OCI-M2 (cell line): Measurements from ENCODE around the gene PTPRG.

Source experiments
- DNase-seq: peaks from one replicate; lab custom pipeline; 2025; ENCODE audit not compliant: unreplicated experiment; lab: John Stamatoyannopoulos, UW

The PTPRG gene

DNA sequence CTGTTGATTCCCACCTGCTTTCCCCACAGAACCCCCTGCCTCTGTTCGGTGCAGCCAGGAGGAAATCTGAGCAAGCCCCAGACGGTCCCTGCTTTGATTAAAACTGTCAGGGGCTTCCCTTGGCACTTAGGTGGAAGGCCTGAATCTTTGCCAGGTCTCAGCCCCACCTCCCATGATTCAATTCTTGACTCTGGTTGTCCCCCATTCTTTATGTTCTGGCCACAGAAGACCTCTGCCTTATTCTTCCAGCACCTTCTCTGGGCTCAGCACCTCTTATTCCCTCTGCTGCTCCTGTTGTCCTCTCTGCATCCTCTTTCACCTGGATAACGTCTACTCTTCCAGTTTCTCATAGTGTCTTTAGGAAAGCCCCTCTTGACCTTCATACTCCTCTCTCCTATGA, 349.4 kb downstream of the PTPRG start:
- DNase-seq, result no peak

DNA sequence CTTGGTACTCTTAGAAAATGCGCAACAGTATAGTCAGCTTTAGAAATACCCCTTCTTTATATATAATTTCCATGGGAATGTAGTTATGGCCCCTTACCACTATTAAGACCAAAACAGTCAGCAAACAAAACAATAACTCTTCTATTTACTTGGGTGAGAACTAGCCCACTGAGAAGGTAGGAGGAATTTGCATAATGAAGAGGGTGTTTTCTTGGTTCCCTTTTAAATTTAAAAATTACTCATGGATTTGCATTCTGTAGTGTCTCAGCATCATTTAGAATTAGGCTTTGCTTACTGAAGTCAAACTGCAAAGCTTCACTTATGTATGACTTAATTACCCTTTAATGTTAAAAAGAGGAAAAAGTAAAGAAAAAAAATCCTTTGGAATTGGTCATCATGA, 350.8 kb downstream of the PTPRG start:
- DNase-seq, result no peak

DNA sequence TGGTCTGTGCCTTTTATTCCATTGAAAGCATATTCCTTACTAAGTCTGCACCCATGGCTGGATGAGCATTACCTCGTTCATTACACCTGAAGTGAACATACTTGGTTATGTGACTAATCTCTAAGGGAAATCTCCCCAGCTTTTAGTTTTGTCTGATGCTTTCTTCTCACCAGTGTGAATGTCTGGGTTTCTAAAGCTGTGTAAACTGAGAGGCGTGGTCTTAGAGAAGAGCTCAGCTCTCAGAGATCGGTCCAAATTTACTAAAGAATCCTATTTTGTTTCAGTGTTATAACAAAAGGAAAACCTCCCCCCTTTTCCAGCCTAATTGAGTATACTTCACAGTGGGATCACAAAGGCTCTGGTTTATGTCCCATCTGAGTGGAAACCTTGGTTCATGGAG, 352.3 kb downstream of the PTPRG start:
- no peak for DNase-seq

DNA sequence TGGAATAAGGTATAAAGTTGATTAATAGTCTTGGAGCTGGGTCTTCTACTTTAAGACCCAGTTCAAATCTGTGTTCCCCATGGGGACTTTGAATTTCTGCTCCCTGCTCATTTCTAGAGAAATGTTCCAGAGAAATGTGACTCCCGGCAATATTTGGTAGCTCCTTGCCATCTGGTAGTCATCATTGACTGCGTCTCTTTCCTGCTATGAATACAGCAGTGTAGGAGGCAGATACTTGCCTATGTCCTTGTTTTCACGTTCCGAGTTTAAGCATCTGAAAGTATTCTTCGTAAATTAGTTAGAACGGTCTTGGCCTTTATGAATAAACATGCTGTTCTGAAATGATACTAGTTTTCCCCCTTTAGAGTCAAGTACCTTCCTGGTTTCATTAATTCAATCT, 352.9 kb downstream of the PTPRG start:
- no peak for DNase-seq

DNA sequence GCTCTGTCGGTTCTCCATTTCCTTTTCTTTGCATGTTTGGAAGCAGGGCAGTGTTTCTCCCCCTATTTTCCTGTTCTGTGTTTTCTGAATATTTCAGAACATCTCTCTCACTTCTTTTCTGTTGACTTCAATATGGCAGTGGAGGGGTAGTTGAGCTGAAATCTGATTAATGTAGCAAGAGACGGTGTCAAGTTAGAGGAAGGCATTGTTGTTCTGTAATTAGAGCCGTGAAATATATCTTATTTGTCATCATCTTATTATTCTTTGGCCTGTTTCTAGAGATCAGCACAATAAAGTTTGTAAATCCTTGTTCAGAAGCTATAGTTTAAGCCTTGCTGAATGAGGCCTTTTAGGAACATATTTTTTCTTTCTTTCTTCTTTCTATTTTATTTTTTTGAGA, 353.9 kb downstream of the PTPRG start:
- no peak for DNase-seq

DNA sequence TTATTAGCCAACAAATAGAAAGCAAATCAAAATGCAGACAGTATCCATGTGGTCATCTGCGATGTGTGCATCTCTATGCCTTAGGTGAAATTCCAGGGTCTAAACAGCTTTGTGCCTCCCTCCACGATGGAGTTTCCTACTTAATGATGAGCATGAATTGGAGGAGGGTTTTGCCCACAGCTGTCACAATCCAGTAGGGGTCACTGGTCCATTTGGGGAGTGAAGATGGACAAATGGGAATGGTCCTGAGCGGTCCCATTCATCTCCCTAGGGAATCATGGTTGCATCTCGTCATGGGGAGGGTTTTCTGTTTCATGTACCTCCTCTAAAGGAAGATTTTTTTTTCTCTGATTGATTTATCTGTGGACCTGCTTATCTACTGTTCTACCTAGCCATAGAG, 358.0 kb downstream of the PTPRG start:
- no peak for DNase-seq

DNA sequence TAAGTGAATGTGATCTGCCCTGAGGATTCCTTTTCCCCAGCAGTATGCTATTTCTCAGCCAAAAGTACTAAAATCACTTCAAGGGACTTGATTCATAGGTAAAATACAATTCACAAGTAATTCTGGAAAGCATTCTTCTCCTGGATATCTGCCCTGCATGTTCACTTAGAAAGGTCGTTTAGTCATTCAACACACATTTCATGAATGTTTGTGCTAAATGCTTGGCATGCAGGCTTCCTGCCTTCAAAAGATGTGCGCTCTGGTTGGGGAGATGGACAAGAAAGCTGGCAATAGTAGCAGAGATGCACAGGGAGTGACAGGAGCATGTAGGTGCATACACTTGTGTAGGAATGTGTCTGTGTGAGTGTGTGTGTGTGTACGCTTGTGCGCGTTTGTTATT, 360.7 kb downstream of the PTPRG start:
- DNase-seq, result no peak

DNA sequence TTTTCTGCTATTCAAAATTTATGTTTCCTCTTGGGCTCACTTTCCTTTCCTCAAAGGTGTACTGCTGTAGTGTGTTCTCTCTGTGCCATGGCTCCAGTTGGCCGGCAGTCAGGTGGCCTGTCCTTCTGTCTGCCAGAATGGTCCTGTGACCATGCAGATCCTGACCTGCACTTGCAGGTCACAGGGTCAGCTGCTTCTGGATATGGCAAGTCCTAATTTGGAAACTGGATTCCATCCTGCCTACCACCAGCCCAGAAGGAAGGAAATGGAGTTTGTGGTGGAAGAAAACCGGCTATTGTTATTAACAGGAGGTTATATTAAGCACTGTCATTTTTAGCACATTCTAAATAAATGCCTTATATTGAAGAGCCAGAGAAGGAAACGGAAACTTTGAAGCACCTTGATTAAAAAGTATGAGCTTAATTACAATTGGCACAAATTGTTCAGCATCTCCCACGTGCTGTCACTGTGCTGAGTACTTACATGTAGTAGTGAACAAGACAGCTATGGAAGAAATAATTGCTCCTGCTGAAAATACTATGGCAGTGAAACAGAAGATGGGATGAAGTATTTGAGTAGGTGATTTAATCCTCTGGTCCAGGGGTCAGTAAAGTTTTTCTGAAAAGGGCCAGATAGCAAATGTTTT, 362.8 kb downstream of the PTPRG start:
- DNase-seq, result no peak

DNA sequence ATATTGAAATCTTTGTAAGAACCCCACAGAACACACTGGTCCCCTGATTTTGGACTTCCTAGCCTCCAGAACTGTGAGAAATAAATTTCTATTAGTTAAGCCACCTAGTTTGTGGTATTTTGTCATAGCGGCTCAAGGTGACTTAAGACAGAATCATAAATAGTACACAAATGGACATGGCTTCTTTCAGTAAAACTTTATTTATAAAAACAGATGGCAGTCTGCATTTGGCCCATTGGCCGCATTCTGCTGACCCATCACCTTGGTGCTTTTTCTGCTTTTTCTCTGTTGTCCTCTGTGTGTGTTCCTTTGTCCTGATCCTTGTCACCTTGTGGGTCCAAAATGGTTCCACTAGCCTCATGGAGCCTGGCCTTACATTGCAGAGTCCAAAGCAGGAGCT, 363.6 kb downstream of the PTPRG start:
- no peak for DNase-seq

DNA sequence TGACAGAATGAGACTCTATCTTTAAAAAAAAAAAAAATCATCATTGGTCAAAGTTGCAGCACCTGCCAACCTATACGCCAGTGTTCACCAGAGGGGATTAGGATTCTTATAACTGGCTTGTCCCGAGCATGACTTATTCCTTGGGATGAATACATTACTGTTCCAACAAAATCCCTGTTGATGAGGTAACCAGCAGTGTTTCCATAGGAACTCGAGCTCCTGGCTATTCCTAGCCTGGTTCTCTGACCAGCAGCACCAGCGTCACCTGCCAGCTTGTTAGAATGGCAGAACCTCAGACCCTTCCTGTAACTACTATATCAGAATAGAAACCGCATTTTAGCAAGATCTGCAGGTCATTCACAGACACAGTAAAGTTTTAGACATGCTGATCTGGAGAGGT, 364.4 kb downstream of the PTPRG start:
- no peak for DNase-seq

DNA sequence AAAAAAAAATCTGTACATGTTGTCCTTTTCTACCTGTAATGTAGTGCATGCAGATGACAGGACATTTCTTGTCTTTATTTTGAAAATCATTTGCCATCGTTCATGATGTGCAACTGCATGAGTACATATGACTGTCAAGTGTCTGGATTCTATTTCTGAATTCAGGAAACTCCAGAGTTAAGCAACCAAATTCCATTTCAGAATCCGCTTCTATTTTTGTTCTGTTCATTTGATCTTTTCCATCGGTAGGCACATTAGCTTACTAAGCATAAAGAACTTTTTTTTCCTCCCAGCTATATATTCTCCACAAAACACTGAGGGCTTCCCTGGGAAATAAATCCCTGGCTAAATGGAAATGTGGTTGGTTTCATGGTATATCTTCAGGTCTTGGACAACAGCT, 365.6 kb downstream of the PTPRG start:
- no peak for DNase-seq

DNA sequence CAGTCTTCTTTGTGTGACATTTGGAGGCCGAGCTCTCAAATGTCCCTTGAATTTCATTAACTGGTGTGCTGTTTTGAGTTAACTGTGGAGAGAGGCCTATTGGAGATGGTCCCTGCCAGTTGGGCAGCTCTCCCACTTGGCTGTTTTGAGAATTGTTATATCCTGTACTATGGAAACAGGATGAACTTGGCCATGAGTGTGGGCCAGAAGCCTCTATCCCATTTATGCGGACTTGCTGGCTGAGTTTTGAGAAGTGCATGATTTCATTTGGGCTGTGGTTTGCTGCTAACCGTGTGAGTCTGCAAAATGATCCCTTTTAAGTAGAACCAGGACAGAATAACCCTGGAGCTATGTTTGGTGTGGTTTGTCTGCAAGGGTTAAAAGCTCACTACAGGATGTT, 366.0 kb downstream of the PTPRG start:
- no peak for DNase-seq

DNA sequence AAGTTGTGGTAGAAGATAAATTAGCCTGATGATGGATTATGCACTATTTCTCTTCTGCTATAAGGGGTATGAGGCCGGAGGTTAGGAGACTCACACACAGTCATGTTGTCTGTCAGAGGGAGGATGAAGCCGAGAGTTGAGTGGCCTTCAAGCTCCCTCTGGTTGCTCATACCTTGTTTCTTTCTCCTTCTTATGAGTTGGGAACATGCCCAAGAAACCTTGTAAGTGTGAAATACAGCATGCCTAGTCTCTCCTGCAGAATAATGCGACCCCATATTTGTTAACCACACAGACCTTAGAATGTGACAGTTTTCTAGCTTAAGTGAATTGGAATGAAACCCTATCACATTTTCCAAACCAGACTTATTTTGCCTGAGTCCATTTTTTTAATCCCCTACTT, 366.7 kb downstream of the PTPRG start:
- no peak for DNase-seq

DNA sequence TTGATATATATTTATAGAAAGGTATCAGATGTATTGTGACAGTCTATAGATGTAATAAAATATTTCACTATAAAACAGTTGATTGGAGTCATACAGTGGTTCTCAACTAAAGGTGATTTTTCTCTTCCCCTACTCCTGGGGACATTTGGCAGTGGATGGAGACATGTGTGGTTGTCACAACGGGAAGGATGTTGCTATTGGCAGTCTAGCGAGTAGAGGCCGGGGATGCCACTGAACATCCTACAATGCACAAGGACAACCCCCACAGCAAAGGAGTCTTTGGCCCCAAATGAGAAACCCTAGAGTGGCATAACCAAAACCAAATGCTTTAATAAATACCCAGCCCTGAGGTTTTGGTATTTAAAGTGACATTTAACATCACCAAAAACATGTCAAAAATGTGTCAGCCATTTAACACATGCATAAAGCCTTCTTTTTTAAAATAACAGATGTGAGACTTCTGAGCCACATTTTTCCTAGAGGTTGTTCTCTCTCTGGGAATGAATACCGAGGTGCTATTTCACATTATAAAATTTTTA, 367.5 kb downstream of the PTPRG start:
- DNase-seq, result no peak

DNA sequence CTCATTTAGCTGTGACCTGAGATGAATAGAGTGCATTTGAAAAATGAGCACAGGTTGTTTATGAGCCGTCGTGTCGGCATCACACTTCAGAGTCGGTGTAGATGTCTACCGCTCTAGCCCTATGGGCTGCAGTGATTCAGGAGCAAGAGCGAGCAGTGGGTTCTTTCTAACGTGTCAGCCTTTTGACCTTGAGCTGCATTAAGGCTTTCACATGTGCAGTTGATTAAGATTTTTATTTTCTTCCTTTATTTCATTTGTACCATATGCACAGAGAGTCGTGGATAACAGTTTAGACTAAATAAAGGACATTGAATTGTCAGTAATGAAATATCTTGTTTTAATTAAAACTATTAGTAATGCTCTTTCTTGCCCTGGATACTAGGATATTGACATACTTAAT, 368.2 kb downstream of the PTPRG start:
- no peak for DNase-seq

DNA sequence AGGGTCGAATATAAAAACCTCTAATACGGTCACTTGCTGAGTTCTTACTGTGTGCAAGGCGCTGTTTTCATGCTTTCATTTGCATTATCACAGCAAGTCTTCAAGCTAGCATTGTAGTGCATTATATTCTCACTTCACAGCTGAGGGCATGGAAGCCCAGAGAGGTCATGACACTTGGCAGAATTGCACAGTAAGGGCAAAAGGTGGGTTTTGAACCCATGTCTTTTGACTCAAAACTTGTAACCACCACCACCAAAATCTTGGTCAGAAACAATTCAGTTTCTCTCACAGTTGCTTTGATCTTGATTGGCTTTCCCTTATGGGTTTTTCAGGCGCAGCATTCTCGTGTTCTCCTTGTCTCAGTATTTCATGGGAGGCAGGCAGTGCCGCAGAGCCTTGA, 371.1 kb downstream of the PTPRG start:
- no peak for DNase-seq

DNA sequence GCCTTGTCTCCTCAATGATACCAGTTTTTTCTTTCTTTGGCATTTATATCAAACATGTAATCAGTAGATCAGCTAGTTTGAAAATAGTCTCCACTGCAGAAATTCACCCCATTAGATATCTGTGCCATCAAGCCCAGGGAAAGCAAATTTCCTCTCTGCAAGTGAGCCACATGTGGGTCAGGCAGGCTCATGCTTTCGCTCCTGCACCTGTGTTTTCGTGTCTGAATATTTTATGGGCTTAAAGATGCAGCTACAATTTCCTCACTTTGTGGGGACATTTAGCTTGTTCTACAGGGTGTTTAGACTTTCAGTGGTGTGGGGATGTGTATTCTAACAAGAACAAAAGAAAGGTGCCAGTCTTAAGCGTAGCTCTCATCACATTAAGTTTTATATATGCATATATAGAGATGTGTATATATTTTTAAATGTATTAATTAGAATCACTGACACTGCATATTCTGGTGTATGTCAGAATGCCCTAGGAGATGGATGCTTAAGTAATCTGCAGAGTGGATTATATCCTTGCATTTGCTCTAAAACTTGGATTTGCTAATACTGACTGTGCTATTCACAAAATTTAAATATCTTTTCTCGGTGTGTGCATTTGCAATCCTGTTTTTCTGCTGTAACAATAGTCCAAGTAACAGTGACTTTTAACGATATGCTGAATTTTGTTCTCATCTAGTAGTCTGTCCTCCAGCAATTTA, 372.6 kb downstream of the PTPRG start:
- no peak for DNase-seq

DNA sequence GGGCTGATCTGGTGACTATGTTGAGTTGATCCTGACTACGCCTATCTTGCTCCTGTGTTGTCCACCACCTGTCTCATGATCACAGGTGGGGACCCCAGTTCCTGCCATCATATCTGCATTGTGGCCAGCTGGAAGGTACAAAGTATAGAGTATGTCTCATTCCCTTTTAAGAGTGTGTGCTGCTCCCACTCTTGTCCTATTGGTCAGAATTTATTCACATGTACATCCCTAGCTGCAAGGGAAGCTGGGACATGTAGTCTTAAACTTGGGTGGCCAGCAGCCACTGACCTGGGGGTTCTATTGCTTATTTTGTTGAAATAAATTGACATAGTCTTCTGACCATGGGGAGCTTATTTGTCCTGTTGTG, 373.1 kb downstream of the PTPRG start:
- DNase-seq, result no peak

DNA sequence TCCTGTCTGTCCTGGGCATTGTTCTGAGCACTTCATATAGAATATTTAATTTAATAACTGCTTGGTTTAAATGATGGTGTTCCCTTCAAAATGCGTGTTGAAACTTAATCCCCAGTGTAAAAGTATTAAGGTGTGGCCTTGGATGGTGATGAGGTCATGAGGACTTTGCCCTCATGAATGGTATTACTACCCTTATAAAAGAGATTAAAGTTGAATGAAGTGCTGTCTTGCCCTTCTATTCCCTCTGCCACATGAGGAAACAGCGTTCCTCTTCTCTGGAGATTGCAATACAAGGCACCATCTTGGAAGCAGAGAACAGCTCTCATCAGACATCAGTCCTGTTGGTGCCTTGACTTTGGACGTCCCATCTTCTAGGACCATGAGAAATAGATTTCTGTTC, 374.4 kb downstream of the PTPRG start:
- no peak for DNase-seq

DNA sequence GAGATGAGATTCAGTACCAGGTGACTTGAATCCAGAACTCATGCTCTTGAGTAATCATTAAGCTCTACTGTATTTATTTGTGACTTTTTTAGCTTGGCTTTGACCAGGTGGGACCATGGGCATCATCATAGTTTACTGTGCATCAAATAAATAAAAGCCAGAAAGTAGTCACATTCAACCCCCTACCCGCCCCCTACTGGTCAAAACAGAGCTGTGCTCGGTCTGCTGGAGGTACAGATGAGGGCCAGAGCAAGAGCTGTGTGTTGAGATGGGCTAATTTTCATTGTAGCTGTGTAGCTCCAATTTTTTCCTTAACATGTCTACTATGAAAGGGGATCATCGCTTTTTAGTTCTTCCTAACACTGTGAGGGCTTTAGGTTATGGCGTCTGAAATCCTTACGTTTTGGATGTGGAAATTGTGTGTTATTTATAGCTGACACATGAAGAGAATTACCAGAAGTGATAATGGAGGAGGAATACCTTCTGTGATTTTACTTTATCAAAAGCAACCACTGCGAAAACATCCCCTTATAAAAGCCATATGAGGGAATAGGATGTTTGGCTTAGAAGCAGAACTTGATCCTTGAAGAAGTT, 375.1 kb downstream of the PTPRG start:
- no peak for DNase-seq

DNA sequence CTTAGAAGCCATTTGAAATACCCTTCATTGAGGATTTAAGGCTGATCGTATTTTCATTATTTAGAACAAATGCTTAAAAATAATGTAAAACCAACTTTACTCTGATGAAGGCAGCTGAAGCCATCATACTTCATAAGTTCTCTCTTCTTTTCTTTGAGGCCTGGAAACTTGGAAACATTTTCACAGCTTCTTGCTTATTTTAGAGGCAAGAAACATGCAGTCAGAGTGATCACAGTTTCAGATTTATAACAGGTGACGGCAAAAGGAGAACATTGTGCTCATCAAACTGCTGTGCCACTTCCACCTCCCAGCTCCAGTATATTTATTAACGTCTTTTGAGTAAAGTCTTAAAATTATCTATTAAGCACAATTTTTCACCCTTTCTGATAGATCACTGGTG, 376.1 kb downstream of the PTPRG start:
- DNase-seq, result no peak

DNA sequence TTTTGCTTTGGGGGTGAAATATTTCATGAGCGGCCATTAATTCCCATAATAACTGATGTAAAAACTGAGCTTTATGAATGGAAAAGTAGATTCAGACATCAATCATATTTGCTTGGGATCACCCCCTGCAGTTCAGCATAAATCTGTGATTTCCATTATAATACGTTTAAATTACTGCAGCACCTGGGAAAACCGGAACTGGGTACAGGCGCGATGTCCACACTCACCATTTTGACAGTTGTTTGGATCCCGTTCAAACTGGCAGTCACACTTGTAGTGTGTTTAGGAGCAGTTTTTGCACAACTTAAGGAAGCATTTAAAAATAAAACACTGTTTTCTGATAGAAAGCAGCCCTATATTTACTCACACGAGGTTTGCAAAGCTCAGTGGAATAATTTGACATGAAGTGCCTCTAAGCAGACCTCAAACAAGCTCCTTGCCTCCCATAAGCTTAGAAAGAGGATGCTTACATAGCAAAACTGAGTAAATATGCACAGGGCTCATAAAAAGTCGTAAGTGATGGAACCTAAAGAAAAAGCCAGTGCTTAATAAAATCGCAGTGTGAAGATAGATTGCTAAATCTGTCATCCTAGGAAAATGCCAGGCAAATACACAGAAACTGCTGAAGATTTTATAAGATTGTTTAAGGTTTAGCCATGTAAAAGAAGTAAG, 377.6 kb downstream of the PTPRG start:
- DNase-seq, result no peak
